ENCODE data around the gene SLC35F1. TPM values are rescaled to one million over a fixed set of nuclear protein-coding genes. Genes with fewer than 3 reads are reported as not detected.

The SLC35F1 gene
- total RNA-seq, 2 donors from 2014 or later: 1.1 to 1.3 TPM

DNA sequence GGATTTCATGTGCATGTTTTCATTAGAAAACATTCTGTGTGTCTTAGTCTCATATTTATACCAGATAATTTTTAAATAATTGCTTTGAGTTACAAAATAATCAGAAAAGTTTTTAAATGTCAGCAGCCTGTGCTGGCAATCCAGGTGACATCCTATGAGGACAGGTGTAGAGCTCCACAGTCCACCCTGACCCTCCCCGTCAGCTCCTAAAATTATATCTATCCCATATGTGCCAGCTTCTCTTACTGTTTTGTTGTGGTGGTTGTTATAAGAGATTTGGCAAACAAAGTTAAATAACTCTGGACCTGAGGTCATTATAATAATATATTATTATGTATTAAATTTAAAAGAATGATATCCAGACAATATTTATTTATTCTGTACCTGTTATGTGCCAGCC is 387.8 kb downstream of the SLC35F1 start:
- TF ChIP-seq, protein P1, sequence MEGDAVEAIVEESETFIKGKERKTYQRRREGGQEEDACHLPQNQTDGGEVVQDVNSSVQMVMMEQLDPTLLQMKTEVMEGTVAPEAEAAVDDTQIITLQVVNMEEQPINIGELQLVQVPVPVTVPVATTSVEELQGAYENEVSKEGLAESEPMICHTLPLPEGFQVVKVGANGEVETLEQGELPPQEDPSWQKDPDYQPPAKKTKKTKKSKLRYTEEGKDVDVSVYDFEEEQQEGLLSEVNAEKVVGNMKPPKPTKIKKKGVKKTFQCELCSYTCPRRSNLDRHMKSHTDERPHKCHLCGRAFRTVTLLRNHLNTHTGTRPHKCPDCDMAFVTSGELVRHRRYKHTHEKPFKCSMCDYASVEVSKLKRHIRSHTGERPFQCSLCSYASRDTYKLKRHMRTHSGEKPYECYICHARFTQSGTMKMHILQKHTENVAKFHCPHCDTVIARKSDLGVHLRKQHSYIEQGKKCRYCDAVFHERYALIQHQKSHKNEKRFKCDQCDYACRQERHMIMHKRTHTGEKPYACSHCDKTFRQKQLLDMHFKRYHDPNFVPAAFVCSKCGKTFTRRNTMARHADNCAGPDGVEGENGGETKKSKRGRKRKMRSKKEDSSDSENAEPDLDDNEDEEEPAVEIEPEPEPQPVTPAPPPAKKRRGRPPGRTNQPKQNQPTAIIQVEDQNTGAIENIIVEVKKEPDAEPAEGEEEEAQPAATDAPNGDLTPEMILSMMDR (IDR thresholded peaks at IDR 0.05): no peak
- Histone ChIP-seq H3K27ac (peak overlapping the region; percentile 59 to 89), H3K9me3 (no peaks in the 10 kb centered on the region), H3K36me3 (no peaks in the 10 kb centered on the region), H3K4me1 (peaks cover 0 to 26% of the 10 kb centered on the region in 2 donors), H3K4me3 (no peak overlapping the region), H3K27me3 (no peaks in the 10 kb centered on the region)
- no peak for DNase-seq (ENCODE audit: low spot score)

DNA sequence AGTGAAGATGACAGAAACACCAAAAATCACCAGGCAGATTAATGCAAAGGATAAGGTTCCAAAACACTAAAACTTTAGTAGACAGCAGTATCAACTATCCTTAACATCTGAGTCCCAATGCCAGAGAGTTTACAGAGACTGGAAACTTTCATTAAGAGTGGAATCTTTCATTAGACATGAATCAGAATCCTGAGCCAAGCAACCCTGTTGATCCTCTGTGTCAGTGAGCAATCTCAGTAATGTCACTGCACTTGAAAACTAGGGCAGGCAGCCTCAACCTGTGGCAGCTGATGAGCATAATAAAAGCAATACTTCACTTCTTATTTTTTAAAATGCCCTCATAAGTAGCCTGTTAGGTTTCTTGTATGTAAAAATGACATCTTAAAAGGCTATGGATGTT is 388.3 kb downstream of the SLC35F1 start:
- DNase-seq (ENCODE audit: low spot score): no peak
- TF ChIP-seq, protein P1 (IDR thresholded peaks at IDR 0.05): no peak
- peaks cover 0 to 26% of the 10 kb centered on the region in 2 donors for H3K4me1 ChIP-seq

DNA sequence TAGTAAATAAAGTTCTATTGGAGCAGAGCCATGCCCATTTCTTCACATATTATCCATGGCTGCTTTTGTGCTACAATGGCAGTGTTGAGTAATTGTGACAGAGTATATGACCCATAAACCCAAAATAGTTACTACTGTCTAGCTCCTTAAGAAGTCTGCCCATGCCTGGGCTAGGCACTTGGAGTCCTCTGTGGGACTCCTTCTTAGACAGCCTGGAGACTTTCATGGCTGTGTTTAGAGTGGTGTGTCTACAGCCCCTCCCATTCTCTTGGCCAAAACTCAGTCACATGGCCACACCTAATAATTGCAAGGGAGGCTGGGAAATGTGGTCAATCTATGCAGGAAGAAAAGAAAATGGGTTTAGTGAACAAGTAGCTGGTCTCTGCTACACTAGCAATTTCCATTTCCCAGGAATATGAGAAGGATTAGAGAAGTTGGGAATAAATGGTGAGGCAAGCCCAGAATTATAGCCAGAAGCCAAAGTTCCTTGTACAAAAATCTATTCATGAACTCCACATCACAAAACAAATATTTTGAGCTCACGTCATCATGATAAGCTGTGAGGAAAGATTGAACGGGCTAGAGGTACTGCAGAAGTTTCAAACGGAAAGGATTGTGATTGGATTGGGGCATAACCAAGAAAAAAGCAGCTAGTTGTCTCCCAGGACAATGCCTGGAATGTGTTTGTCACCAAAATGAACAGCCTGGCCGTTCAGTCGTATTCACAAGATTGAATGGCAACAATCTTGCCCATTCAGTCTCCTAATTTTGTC is 389.3 kb downstream of the SLC35F1 start:
- Histone ChIP-seq H3K9me3 (no peaks in the 10 kb centered on the region), H3K27ac (peak overlapping the region; percentile 59 to 89), H3K4me3 (no peak overlapping the region), H3K27me3 (no peaks in the 10 kb centered on the region), H3K4me1 (peaks cover 0 to 26% of the 10 kb centered on the region in 2 donors), H3K36me3 (no peaks in the 10 kb centered on the region)
- DNase-seq (ENCODE audit: low spot score): no peak
- TF ChIP-seq, protein P1 (IDR thresholded peaks at IDR 0.05): no peak

More for the DNA sequence above, 388.3 kb downstream of the SLC35F1 start:
- no peaks in the 10 kb centered on the region for H3K9me3 ChIP-seq
- H3K4me3 ChIP-seq: no peak overlapping the region
- peak overlapping the region; percentile 59 to 89 for H3K27ac ChIP-seq
- H3K27me3 ChIP-seq: no peaks in the 10 kb centered on the region
- no peaks in the 10 kb centered on the region for H3K36me3 ChIP-seq

DNA sequence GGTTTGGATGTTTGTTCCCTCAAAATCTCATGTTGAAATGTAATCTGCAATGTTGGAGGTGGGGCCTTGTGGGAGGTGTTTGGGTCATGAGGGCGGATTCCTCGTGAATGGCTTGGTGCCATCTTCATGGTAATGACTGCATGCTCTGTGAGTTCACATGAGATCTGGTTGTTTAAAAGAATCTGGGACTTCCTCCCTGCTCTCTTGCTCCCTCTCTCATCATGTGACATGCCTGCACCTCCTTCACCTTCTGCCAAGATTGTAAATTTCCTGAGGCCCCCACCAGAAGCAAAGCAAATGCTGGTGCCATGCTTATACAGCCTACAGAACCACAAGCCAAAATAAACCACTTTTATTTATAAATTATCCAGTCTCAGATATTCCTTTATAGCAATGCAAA is 390.8 kb downstream of the SLC35F1 start:
- no peak overlapping the region for H3K4me3 ChIP-seq
- TF ChIP-seq, protein P1 (IDR thresholded peaks at IDR 0.05): no peak
- no peak overlapping the region for H3K27ac ChIP-seq
- peaks cover 0 to 26% of the 10 kb centered on the region in 2 donors for H3K4me1 ChIP-seq
- no peaks in the 10 kb centered on the region for H3K9me3 ChIP-seq
- no peak for DNase-seq (ENCODE audit: low spot score)
- no peaks in the 10 kb centered on the region for H3K27me3 ChIP-seq
- H3K36me3 ChIP-seq: no peaks in the 10 kb centered on the region

GRCh38 chr6:118298476-118299427 is 391.7 kb downstream of the SLC35F1 start:
- H3K36me3 ChIP-seq: no peaks in the 10 kb centered on the region
- no peak overlapping the region for H3K27ac ChIP-seq
- no peaks in the 10 kb centered on the region for H3K9me3 ChIP-seq
- peaks cover 0 to 26% of the 10 kb centered on the region in 2 donors for H3K4me1 ChIP-seq
- H3K4me3 ChIP-seq: no peak overlapping the region
- DNase-seq (ENCODE audit: low spot score): no peak
- TF ChIP-seq, protein P1 (IDR thresholded peaks at IDR 0.05): no peak
- H3K27me3 ChIP-seq: no peaks in the 10 kb centered on the region
